Keratinocyte (primary cell): ENCODE measurements around the gene PAPSS2. TPM values are rescaled to one million over a fixed set of nuclear protein-coding genes. Genes with fewer than 3 reads are reported as not detected.

Experiments
- DNase-seq: peaks from one replicate; pipeline ENCODE4 v3.0.0-alpha.2; 2011; ENCODE audit warnings: low read depth, missing footprints, low spot score
- FAIRE-seq: peaks from 2 replicates; lab custom pipeline; 2011; peaks lifted over from hg19 to GRCh38; lab: Jason Lieb, UNC
- H2AFZ ChIP-seq: 2 replicates; pipeline ENCODE4 v1.6.0; 2012; ENCODE audit warnings: low read length, control low read depth, inconsistent platforms; ENCODE audit not compliant: control insufficient read depth
- H3K27ac ChIP-seq: 2 replicates; pipeline ENCODE4 v1.5.1; 2011; ENCODE audit warnings: low read length; ENCODE audit not compliant: control insufficient read depth, insufficient read depth
- H3K27me3 ChIP-seq: 3 replicates; pipeline ENCODE4 v1.6.0; 2011; ENCODE audit warnings: low read length; ENCODE audit not compliant: control insufficient read depth, insufficient read depth; ENCODE audit errors: extremely low read depth
- H3K36me3 ChIP-seq, 2 experiments: 2 replicates in 1 of 2; 3 replicates in 1 of 2; pipeline ENCODE4 v1.5.1; 2011; ENCODE audit warnings: low read length in 2 of 2, mild to moderate bottlenecking in 1 of 2; ENCODE audit not compliant: control insufficient read depth in 2 of 2, insufficient read depth in 2 of 2; ENCODE audit errors: extremely low read depth in 1 of 2
- H3K4me1 ChIP-seq: 3 replicates; pipeline ENCODE4 v1.5.1; 2011; ENCODE audit warnings: low read length; ENCODE audit not compliant: control insufficient read depth, insufficient read depth; ENCODE audit errors: extremely low read depth
- H3K4me2 ChIP-seq: 3 replicates; pipeline ENCODE4 v1.6.0; 2011; ENCODE audit warnings: low read depth, low read length; ENCODE audit not compliant: control insufficient read depth, insufficient read depth; ENCODE audit errors: extremely low read depth
- H3K4me3 ChIP-seq, 3 experiments: fragments of 200-600 bp in 1 of 3; sonication (generic) in 1 of 3; 2 replicates in 2 of 3; 3 replicates in 1 of 3; pipeline ENCODE4 v1.5.1; 2011 to 2016; ENCODE audit warnings: low read length in 3 of 3, mild to moderate bottlenecking in 3 of 3, control low read depth in 2 of 3, inconsistent platforms in 1 of 3, low read depth in 1 of 3, mixed read lengths in 1 of 3, mixed run types in 1 of 3, moderate library complexity in 1 of 3; ENCODE audit not compliant: control insufficient read depth in 2 of 3, insufficient read depth in 2 of 3; ENCODE audit errors: extremely low read depth in 1 of 3
- H3K79me2 ChIP-seq: 2 replicates; pipeline ENCODE4 v1.6.0; 2012; ENCODE audit warnings: low read length; ENCODE audit not compliant: control insufficient read depth, insufficient read depth
- H3K9ac ChIP-seq: 3 replicates; pipeline ENCODE4 v1.6.0; 2011; ENCODE audit warnings: low read length; ENCODE audit not compliant: control insufficient read depth, insufficient read depth; ENCODE audit errors: extremely low read depth
- H3K9me1 ChIP-seq: 3 replicates; pipeline ENCODE4 v1.6.0; 2011; ENCODE audit warnings: low read length; ENCODE audit not compliant: control insufficient read depth, insufficient read depth; ENCODE audit errors: extremely low read depth
- H3K9me3 ChIP-seq: 2 replicates; pipeline ENCODE4 v1.5.1; 2012; ENCODE audit warnings: low read depth, low read length; ENCODE audit not compliant: control insufficient read depth
- H4K20me1 ChIP-seq: 3 replicates; pipeline ENCODE4 v1.6.0; 2011; ENCODE audit warnings: low read length; ENCODE audit not compliant: control insufficient read depth, insufficient read depth; ENCODE audit errors: extremely low read depth
- CTCF ChIP-seq, 3 experiments: IDR thresholded peaks in 1 of 3; conservative IDR thresholded peaks in 1 of 3; optimal IDR thresholded peaks in 1 of 3; 2 replicates in 2 of 3; 3 replicates in 1 of 3; pipeline versions ENCODE3 to v1.5.1; 2011; ENCODE audit warnings: low read length in 3 of 3, mild to moderate bottlenecking in 3 of 3, moderate library complexity in 2 of 3, control low read depth in 1 of 3, inconsistent platforms in 1 of 3; ENCODE audit not compliant: insufficient read depth in 2 of 3; ENCODE audit errors: extremely low read depth in 1 of 3
- EZH2 ChIP-seq: IDR thresholded peaks from one replicate; pipeline ENCODE4 v1.6.1; 2012; ENCODE audit warnings: inconsistent platforms, mild to moderate bottlenecking, low read length, moderate library complexity
- dilution Hi-C: fragments of 300-500 bp; cut with MboI; formaldehyde crosslinking; loops from one replicate; pipeline ENCODE4 v1.7.0; 2020; ENCODE audit warnings: low sequenced_read_pairs; ENCODE audit not compliant: extremely low pct_ligation_motif_present
- polyA plus RNA-seq, 5 experiments: library from polyadenylated mRNA; depleted of rRNA in 3 of 5; stranded (reverse) in 3 of 5; stranded (forward) in 1 of 5; unstranded in 1 of 5; fragments of >200 nt; gene quantifications; 1 replicate in 1 of 5; 2 replicates in 3 of 5; 3 replicates in 1 of 5; pipeline versions ENCODE4 v1.2.1 to v1.2.3, GENCODE V29; 2011 to 2012; ENCODE audit warnings: missing spikeins in 2 of 5, low read depth in 1 of 5, low replicate concordance in 1 of 5

Gene PAPSS2
- polyA plus RNA-seq, 1 donor (not counting 4 experiments of a cell fraction or from before 2014, with no cell fraction given) = 1.1 TPM

GRCh38 chr10:87683356-87683755 lies 23.7 kb downstream of the PAPSS2 start:
- DNase-seq = no peak
- no peak for FAIRE-seq
- no peaks in the 10 kb centered on the region for H4K20me1 ChIP-seq
- H3K4me3 ChIP-seq = no peak overlapping the region
- no peaks in the 10 kb centered on the region for H3K27me3 ChIP-seq
- dilution Hi-C loops = no loop called here
- no peaks in the 10 kb centered on the region for H3K9me1 ChIP-seq
- no peak for TF ChIP-seq EZH2
- TF ChIP-seq CTCF (optimal IDR thresholded peaks at IDR 0.05 in 1 of 3, IDR thresholded peaks at IDR 0.05 in 1 of 3, conservative IDR thresholded peaks at IDR 0.05 in 1 of 3; ENCODE audit: extremely low read depth in 1 of 3, insufficient read depth in 2 of 3, low read length in 3 of 3) = no peak
- H3K9ac ChIP-seq = no peak overlapping the region
- no peaks in the 10 kb centered on the region for H3K4me1 ChIP-seq
- no peaks in the 10 kb centered on the region for H3K9me3 ChIP-seq
- H3K27ac ChIP-seq = no peak overlapping the region
- H2AFZ ChIP-seq = no peak overlapping the region
- no peak overlapping the region for H3K4me2 ChIP-seq
- no peaks in the 10 kb centered on the region for H3K79me2 ChIP-seq
- no peaks in the 10 kb centered on the region for H3K36me3 ChIP-seq

DNA sequence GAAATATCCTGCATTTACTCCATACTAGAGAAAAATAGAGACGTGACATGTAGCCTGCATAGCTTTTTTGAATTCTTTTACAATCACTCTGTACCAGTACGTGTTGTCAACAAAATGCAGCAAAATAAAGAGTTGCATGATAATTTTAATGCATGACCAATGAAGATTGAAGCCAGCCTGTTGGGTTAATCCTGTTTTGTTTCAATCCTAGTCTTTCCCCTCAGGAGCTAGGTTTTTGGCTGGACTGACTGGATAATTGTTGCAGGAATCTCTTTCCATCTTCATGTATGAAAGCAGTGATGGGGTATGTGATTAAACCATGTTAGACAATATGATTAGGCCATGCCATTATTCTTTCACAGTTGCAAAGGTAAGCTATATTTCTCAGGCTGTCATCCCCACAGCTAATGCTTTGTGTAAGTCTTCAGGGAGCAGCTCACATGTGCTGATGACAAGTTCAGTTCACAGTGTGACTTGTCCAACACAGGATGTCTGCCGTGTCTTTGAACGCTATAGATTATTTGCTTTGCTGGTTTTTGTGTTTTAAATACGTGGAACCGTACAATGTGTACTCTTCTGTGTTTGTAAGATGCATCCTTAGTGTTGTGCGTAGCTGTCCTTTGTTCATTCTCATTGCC lies 24.4 kb downstream of the PAPSS2 start:
- TF ChIP-seq EZH2 (no peak), CTCF (optimal IDR thresholded peaks at IDR 0.05 in 1 of 3, IDR thresholded peaks at IDR 0.05 in 1 of 3, conservative IDR thresholded peaks at IDR 0.05 in 1 of 3; ENCODE audit: extremely low read depth in 1 of 3, insufficient read depth in 2 of 3, low read length in 3 of 3) (no peak)
- Histone ChIP-seq H3K4me2 (no peak overlapping the region), H3K27me3 (no peaks in the 10 kb centered on the region), H3K4me3 (no peak overlapping the region), H3K79me2 (no peaks in the 10 kb centered on the region), H3K27ac (no peak overlapping the region), H3K9me3 (no peaks in the 10 kb centered on the region), H3K9me1 (no peaks in the 10 kb centered on the region), H3K9ac (no peak overlapping the region), H3K4me1 (no peaks in the 10 kb centered on the region), H4K20me1 (no peaks in the 10 kb centered on the region), H3K36me3 (no peaks in the 10 kb centered on the region), H2AFZ (no peak overlapping the region)
- DNase-seq = no peak
- FAIRE-seq = no peak
- dilution Hi-C loops = no loop called here
